DMS53 treated with DMSO at 0.1 percent for 48 hours (cell line): ENCODE data around the gene TKTL1.

ENCODE experiments used
- DNase-seq: peaks from one replicate; lab custom pipeline; 2025; ENCODE audit not compliant: unreplicated experiment; lab: John Stamatoyannopoulos, UW

TKTL1 gene

DNA sequence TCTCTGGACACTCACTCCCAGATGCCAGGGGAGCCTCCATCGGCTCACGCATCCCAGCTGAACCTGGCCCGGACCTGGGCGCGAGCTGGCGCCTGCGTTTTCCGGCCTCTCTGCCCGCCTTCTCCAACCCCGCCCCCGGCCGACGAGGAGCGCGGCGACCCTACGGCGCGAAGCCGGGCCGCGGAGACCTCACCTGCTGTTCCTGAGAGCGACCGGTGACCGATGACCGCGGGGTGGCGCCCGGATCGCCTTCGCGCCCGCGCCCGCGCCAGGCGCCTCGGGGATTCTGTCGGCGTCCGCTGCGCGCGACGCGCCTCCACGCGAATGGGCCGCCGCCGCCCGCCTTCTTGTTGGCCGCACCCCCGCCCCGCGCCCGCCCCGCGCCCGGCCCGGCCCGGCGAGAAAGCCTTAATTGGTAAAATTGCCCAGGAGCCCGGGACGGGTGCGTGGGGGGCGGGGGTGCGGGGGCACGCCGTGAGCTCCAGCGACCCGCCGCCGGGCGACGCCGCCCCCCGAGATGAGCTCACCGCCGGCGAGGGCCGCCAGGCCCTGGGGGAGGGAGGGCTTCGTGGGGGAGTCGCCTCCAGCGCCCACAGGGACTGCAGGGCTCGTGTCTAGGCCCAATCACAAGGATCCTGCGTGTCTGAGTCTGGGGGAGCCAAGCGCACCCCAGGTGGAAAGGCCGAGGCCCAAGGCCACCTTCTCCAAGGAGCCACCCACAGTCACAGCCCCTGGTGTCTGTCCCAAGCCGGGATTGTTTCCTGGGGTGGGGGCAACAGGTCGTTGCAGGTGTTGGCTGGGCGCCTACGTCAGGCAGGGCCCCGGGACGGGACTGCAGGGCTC lies 78.9 kb downstream of the TKTL1 start, which contains the start of gene FLNA:
TSS of gene FLNA (minus strand) at position 322 of the 843 bp plus-strand sequence. CDS start 3,389 bp downstream, outside the sequence.
- DNase-seq: peak; percentile 17

DNA sequence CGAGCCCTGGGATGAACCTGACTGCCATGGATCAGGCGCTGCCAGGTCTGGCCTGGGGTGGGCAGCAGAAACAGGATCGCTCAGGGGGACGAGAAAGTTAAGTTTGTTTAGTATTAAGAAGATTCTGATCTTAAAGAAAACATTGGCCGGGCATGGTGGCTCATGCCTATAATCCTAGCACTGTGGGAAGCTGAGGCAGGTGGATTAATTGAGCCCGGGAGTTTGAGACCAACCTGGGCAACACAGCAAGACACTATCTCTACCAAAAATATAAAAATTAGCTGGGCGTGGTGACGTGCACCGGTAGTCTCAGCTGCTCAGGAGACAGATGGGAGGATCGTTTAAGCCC lies 79.5 kb downstream of the TKTL1 start:
- no peak for DNase-seq

DNA sequence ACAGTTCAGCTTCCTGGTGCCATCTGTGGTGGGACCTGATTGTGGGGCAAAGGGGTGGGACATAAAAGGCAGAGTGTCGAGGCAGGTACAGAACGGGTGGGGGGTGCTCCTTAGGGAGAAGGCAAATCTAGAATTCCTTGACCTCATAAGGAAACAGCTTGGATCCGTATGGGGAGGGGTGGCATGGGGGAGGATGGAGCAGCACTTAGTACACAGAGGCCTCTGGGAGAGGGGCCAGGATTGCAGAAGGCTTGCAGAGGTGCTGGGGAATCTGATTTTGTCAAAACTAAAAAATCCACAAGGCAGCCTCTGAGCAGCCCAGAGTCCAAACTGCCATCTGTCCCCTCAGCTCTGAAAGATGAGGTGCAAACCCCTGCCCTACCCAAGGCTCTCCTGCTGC lies 81.2 kb downstream of the TKTL1 start:
- no peak for DNase-seq

DNA sequence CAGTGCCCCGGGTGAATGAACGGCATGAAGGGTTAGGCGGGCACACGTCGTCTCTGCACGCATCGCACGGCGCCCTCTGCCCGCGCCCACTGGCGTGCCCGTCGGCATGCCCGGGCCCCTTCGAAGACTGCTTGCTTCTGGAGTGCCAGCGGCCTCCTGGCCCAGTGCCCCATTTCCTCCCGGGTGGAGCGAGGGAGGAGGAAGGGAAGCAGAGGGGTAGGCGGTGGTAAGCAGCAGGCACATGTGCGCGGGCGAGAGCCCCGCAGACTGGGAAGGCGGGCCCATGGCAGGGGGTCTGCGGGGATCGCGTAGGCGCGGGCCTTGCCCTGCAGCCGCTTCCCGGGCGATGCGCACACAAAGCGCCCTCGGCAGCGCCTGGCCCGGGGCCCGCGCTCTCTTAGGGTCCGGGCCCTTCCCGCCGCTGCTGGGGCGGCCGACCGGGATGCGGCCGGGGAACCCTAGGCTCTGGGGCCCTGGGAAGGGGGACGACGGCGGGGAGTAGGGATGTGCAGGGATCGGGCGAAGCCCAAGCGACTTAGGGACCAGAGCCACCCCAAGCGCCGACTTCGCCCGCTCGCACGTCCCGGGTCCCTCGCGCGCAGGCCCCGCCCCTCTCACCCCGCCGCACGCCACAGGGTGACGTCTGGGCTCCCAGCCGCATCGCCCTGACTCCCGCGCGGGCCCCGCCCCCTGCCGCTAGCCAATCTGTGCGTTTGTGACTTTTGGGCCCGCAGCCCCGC lies 82.6 kb downstream of the TKTL1 start:
- peak; percentile 55 for DNase-seq

DNA sequence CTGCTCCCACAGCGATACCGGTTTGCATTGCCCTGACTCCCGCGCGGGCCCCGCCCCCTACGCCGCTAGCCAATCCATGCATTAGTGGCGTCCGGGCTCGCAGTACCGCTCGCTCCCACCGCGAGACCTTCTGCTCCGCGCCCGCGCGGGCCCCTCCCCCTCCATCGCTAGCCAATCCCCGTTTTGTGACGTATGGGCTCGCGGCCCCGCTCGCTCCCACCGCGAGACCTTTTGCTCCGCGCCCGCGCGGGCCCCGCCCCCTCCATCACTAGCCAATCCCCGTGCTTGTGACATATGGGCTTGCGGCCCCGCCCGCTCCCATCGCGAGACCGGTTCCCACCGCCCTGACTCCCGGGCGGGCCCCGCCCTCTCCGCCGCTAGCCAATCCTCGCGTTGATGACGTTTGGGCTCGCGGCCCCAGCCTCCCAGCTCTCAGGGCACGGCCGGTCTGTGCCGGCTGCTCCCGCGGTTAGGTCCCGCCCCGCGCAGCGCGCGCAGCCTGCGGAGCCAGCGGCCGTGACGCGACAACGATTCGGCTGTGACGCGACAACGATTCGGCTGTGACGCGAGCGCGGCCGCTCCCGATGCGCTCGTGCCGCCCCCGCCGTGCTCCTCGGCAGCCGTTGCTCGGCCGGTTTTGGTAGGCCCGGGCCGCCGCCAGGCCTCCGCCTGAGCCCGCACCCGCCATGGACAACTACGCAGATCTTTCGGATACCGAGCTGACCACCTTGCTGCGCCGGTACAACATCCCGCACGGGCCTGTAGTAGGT lies 83.4 kb downstream of the TKTL1 start, which contains the start of gene EMD:
TSS of gene EMD (plus strand) at position 497 of the 770 bp plus-strand sequence. CDS start at position 687, 190 bp downstream.
- peak; percentile 98 for DNase-seq

DNA sequence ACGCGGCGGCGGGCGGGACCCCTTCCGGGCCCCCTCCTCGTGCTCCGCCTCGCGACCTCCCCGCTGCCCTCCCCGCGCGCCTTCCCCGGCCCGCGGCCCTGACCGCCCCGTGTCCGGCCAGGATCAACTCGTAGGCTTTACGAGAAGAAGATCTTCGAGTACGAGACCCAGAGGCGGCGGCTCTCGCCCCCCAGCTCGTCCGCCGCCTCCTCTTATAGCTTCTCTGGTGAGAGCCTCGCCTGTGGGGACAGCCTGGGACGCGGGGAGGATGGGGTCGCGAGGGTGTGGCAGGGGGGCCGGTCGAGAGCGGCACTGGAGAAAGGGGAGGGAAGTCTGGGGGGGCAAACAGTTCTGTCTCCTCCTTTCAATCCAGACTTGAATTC lies 84.0 kb downstream of the TKTL1 start:
- no peak for DNase-seq
